ENCODE measurements around the gene FBXL3. TPM values are rescaled to one million over a fixed set of nuclear protein-coding genes. Genes with fewer than 3 reads are reported as not detected.

The FBXL3 gene
- polyA plus RNA-seq, 1 donor (not counting 4 experiments of a cell fraction or from before 2014, with no cell fraction given), result 25.4 TPM

DNA sequence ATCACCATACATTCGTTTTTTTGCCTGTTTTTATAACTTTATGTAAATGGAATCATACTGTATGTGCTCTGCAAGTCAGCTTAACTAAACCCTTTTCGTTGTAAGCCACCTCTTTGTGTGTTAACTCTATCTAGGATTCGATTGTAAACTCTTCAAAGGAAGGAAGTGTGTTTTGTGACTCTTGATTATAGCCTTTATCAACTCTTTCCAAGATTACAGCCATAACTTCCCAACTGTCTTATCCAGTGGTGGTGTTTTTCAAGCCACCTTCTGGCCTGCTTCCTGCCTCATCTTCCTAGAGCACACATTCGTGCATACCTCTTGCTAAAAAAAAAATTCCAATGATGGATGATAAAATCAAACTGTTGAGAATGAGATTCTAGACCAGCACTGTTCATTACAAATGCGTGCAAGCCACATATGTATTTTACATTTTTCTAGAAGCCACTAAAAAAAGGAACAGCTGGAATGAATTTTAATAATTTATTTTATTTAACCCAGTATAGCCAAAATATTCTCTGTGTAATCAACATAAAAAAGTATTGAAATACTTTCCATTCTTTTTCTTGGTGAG lies 12.0 kb upstream of the FBXL3 start:
- DNase-seq (ENCODE audit: low read depth, low spot score) (no peak), FAIRE-seq (no peak)
- Histone ChIP-seq H3K4me1 (ENCODE audit: control insufficient read depth, extremely low read depth, insufficient read depth, low read length) (no peaks in the 10 kb centered on the region), H3K27me3 (ENCODE audit: control insufficient read depth, extremely low read depth, insufficient read depth, low read length) (no peaks in the 10 kb centered on the region), H3K9me1 (ENCODE audit: control insufficient read depth, extremely low read depth, insufficient read depth, low read length) (no peaks in the 10 kb centered on the region), H4K20me1 (ENCODE audit: control insufficient read depth, extremely low read depth, insufficient read depth, low read length) (no peaks in the 10 kb centered on the region), H3K36me3 (ENCODE audit: control insufficient read depth in 2 of 2, extremely low read depth in 1 of 2, insufficient read depth in 2 of 2, low read length in 2 of 2) (peaks cover 0 to 2% of the 10 kb centered on the region in 2 experiments), H3K9me3 (ENCODE audit: control insufficient read depth, low read depth, low read length) (no peaks in the 10 kb centered on the region), H3K27ac (ENCODE audit: control insufficient read depth, insufficient read depth, low read length) (no peak overlapping the region), H3K4me2 (ENCODE audit: control insufficient read depth, extremely low read depth, insufficient read depth, low read depth, low read length) (no peak overlapping the region), H3K4me3 (ENCODE audit: control insufficient read depth in 2 of 3, extremely low read depth in 1 of 3, insufficient read depth in 2 of 3, low read depth in 1 of 3, low read length in 3 of 3) (no peak overlapping the region), H3K79me2 (ENCODE audit: control insufficient read depth, insufficient read depth, low read length) (no peaks in the 10 kb centered on the region), H3K9ac (ENCODE audit: control insufficient read depth, extremely low read depth, insufficient read depth, low read length) (no peak overlapping the region), H2AFZ (ENCODE audit: control insufficient read depth, low read length) (no peak overlapping the region)
- TF ChIP-seq, protein P1, sequence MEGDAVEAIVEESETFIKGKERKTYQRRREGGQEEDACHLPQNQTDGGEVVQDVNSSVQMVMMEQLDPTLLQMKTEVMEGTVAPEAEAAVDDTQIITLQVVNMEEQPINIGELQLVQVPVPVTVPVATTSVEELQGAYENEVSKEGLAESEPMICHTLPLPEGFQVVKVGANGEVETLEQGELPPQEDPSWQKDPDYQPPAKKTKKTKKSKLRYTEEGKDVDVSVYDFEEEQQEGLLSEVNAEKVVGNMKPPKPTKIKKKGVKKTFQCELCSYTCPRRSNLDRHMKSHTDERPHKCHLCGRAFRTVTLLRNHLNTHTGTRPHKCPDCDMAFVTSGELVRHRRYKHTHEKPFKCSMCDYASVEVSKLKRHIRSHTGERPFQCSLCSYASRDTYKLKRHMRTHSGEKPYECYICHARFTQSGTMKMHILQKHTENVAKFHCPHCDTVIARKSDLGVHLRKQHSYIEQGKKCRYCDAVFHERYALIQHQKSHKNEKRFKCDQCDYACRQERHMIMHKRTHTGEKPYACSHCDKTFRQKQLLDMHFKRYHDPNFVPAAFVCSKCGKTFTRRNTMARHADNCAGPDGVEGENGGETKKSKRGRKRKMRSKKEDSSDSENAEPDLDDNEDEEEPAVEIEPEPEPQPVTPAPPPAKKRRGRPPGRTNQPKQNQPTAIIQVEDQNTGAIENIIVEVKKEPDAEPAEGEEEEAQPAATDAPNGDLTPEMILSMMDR (optimal IDR thresholded peaks at IDR 0.05 in 1 of 3, IDR thresholded peaks at IDR 0.05 in 1 of 3, conservative IDR thresholded peaks at IDR 0.05 in 1 of 3; ENCODE audit: extremely low read depth in 1 of 3, insufficient read depth in 2 of 3, low read length in 3 of 3), result no peak
- no peak for TF ChIP-seq EZH2 (IDR thresholded peaks at IDR 0.05; ENCODE audit: low read length)
- dilution Hi-C loops (cut with MboI; ENCODE audit: extremely low pct_ligation_motif_present, low sequenced_read_pairs), result no loop called here

DNA sequence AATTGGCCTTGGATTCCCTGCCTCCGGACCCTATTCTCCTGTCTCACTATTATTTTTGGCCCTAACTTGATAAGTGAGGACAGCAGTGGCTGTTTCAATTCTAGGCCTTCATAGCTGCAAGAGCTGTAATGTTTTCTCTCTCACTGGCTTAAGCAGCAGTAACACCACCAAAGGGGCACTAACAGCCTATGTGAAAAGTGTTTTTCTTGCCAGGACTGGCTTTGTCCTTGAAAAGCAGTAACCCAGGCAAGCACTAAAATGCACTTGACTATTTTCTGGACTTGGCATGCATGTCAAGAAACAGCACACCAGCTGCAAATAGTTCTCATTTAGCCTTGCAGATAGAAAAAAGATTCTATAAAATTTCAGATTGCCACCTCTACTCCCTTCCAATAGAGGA lies 9.3 kb upstream of the FBXL3 start:
- Histone ChIP-seq H3K27ac (ENCODE audit: control insufficient read depth, insufficient read depth, low read length) (no peak overlapping the region), H3K79me2 (ENCODE audit: control insufficient read depth, insufficient read depth, low read length) (no peaks in the 10 kb centered on the region), H3K36me3 (ENCODE audit: control insufficient read depth in 2 of 2, extremely low read depth in 1 of 2, insufficient read depth in 2 of 2, low read length in 2 of 2) (no peaks in the 10 kb centered on the region), H4K20me1 (ENCODE audit: control insufficient read depth, extremely low read depth, insufficient read depth, low read length) (no peaks in the 10 kb centered on the region), H2AFZ (ENCODE audit: control insufficient read depth, low read length) (no peak overlapping the region), H3K9me3 (ENCODE audit: control insufficient read depth, low read depth, low read length) (no peaks in the 10 kb centered on the region), H3K4me3 (ENCODE audit: control insufficient read depth in 2 of 3, extremely low read depth in 1 of 3, insufficient read depth in 2 of 3, low read depth in 1 of 3, low read length in 3 of 3) (no peak overlapping the region), H3K9ac (ENCODE audit: control insufficient read depth, extremely low read depth, insufficient read depth, low read length) (no peak overlapping the region), H3K9me1 (ENCODE audit: control insufficient read depth, extremely low read depth, insufficient read depth, low read length) (no peaks in the 10 kb centered on the region), H3K27me3 (ENCODE audit: control insufficient read depth, extremely low read depth, insufficient read depth, low read length) (no peaks in the 10 kb centered on the region), H3K4me1 (ENCODE audit: control insufficient read depth, extremely low read depth, insufficient read depth, low read length) (no peaks in the 10 kb centered on the region), H3K4me2 (ENCODE audit: control insufficient read depth, extremely low read depth, insufficient read depth, low read depth, low read length) (no peak overlapping the region)
- dilution Hi-C loops (cut with MboI; ENCODE audit: extremely low pct_ligation_motif_present, low sequenced_read_pairs), result no loop called here
- TF ChIP-seq EZH2 (IDR thresholded peaks at IDR 0.05; ENCODE audit: low read length), result no peak
- TF ChIP-seq, protein P1 (optimal IDR thresholded peaks at IDR 0.05 in 1 of 3, IDR thresholded peaks at IDR 0.05 in 1 of 3, conservative IDR thresholded peaks at IDR 0.05 in 1 of 3; ENCODE audit: extremely low read depth in 1 of 3, insufficient read depth in 2 of 3, low read length in 3 of 3), result no peak
- DNase-seq (ENCODE audit: low read depth, low spot score) (no peak), FAIRE-seq (no peak)
